ENCODE data around the gene SNORC.
A peak's percentile ranks its signal among the peaks of the same experiment; 100 is the strongest.

The SNORC gene

DNA sequence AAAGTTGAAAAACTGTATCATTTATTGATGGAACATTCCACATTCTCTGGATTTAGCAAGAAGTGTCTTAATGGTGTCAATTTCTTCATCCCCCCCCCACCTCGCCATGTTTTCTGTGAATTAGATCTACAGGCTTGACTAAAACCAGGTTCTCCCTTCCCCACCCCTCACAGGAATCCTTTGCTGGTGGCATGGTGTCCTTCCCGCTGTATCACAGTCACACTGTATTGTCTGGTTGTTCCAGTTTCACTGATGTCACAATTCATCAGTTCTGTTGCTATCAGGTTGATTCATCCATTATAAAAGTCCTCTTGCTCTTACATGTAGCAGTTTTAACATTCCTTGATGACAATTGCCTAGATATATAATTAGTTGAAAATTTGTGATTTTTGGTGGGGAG lies 6.1 kb upstream of the SNORC start:
- in situ Hi-C loops (cut with MboI; ENCODE audit: low pct_unique_long_range_greater_than_20kb, low sequenced_read_pairs), result loop anchor here (25.0 kb wide), 1 partner anchor 398 kb away; the partner anchor contains the start of gene ATG16L1
- no peak for DNase-seq

DNA sequence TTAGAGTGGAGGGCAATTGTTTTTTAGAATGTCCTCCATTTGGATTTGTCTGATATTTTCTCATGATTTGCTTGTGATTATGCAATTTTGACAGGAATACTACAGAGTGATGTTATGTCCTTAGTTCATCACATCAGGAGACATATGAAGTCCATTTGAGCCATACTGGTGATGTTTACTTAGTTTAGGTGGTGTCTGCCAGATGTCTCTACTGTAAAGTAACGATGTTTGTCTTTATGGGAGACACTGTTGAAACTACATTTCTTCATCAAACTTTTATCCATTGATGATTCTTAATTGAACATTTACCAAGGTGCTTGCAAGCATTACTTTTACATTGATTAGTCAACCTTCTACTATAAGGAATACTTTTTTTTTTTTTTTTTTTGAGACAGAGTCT lies 4.9 kb upstream of the SNORC start:
- in situ Hi-C loops (cut with MboI; ENCODE audit: low pct_unique_long_range_greater_than_20kb, low sequenced_read_pairs), result loop anchor here (25.0 kb wide), 1 partner anchor 397 kb away; the partner anchor contains the start of gene ATG16L1
- DNase-seq, result no peak

DNA sequence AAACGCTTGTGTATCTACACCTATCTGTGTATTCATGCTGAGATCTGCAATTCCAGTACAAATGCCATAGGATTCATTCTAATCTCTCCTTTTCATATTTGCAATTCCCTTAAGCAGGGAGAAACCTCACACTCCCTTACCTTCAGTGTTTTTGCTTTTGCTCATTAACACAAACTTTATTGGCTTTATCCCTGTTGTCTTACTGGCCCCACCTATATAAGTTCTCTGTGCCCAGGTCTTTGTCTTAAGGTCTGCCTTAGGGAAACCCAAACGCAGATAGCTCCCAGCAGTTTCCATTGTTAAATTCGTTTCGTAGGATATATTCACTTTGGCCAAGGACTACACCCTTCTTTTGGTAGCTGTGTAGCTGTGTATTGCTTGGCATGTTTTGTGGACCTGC lies 4.0 kb upstream of the SNORC start:
- in situ Hi-C loops (cut with MboI; ENCODE audit: low pct_unique_long_range_greater_than_20kb, low sequenced_read_pairs), result loop anchor here (25.0 kb wide), 1 partner anchor 396 kb away; the partner anchor contains the start of gene ATG16L1

DNA sequence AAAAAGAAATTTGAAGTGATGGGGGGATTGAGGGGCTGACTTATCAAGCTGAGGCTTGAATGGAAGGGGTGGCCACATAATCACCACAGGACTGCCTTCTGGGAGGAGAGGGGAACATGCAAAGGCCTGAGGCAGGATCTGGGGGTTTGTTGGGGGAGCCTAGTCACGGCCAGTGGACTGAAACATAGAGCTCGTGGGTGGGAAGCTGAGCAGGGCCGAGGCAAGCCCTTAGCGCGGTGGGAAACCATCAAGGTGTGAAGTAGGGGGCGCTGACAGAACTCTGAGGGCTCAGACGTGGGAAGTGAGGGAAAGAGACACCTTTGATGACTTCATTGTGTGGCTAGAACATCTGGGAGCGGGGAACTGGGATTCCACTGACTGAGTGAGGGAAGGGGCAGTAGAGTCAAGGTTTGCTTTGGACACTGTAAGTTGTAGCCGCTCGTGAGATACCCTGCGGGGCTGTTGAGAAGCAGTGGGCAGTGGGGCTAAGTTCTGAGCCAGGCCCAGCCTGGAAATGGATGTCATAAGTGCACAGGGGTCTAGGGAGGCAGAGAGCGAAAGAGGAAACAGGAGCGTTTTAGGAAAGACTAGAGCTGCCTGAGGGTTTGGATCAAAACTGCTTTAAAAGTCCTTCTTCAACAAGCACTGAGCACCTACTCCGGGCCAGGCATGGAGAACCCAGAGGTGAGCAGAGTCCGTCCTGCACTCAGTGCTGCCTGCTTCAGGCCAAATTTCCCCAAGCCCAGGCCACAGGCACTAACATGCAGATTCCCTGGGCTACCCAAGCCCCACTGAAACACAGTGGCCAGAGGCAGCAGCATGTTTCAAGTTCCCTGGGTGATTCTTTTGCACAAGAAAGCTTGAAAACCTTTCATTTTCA lies 686 bp upstream of the SNORC start:
- in situ Hi-C loops (cut with MboI; ENCODE audit: low pct_unique_long_range_greater_than_20kb, low sequenced_read_pairs), result loop anchor here (25.0 kb wide), 1 partner anchor 393 kb away; the partner anchor contains the start of gene ATG16L1
- DNase-seq, result no peak

More for the DNA sequence above, 4.0 kb upstream of the SNORC start:
- DNase-seq, result no peak

DNA sequence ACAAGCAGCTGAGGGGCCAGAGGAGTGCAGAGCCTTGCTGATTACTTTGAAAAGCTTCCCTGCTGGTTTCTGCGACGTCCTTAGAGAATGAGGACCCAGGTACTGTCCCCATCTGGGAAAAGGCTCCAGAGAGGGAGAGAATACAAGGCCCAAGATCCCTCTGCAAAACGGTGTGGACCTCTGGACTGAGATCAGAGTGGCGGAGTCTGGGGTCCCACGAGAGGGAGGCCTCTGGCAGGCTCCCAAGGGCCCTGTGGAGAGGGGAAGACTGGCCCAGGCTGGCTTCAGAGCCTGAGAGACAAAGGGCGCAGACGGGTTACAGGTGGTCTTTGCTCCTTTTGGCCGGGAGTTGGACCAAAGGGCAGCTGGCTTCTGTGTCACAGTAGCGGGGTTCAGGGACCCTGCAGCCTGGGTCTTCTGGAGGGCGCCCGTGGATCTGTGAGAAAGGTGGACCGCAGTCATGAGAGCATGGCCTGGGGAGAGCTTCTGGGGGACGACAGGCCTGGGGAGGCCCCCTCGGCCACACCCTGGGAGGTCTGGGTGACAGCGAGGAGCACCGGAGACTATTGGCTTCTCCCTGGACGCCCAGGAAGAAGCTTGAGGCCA lies 805 bp downstream of the SNORC start:
- in situ Hi-C loops (cut with MboI; ENCODE audit: low pct_unique_long_range_greater_than_20kb, low sequenced_read_pairs), result loop anchor here (25.0 kb wide), 1 partner anchor 391 kb away; the partner anchor contains the start of gene ATG16L1

DNA sequence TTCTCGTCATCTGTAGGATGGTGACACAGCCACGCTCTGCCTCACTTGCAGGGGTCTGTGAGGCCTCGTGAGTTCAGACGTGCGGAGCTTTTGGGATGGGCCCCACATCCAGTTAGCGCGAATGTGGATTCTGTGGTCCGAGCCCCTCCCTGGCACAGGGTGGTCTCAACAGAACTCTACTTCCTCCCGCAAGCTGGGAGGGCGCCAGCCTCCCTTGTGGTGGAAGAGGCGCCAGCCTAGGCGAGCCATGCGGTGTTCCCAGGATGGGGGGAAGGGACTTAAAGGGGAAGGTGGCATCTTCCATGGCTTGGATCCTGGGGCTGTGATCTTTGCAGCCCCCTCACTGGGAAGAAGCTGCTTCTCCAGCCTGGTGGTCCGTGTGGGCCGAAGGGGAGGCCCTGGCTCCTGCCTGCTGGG lies 1.4 kb downstream of the SNORC start:
- DNase-seq, result no peak
- in situ Hi-C loops (cut with MboI; ENCODE audit: low pct_unique_long_range_greater_than_20kb, low sequenced_read_pairs), result loop anchor here (25.0 kb wide), 1 partner anchor 391 kb away; the partner anchor contains the start of gene ATG16L1

More for the DNA sequence above, 805 bp downstream of the SNORC start:
- no peak for DNase-seq

DNA sequence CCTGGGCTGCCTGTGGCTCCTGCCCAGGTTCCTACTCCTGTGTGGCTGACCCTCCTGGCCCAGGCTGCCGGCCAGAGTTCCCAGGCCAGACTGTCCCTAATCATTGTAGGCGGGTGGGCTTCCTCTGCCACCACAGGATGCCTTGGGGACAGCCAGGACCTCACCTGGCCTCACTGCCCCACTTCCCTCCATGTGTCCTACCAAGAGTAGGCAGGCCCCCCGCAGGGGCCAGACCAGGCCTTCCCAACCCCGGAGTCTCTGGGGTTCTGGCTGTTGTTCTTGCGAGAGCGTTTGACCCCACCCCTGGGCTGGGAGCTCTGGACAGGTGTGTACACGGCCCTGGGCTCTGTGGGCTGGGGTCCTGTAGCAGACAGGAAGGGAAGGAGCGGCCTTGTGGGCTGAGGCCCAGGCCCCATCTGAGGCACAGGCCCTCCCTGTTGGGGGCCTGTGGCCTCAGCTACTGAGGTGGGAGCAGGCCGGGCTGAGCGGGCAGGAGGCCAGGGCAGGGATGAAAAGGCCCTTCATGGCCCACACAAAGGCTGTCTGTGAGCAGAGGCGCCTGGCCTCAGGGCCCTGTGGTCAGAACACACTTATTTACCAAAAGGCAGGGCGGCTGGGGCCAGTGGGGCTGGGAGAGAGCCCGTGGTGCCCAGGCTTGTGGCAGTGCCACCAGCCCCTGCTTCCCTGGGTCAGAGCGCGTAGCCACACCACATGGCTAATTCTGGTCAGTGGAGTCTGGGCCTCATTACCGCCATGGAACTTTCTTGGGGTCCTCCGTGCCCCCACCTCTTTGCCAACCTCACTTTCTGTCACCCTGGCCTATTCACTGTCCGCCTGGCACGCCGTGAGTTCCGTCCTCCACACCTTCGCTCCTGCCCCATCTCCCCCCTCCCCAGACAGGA lies 2.0 kb downstream of the SNORC start:
- DNase-seq, result no peak
- in situ Hi-C loops (cut with MboI; ENCODE audit: low pct_unique_long_range_greater_than_20kb, low sequenced_read_pairs), result loop anchor here (25.0 kb wide), 1 partner anchor 390 kb away; the partner anchor contains the start of gene ATG16L1

DNA sequence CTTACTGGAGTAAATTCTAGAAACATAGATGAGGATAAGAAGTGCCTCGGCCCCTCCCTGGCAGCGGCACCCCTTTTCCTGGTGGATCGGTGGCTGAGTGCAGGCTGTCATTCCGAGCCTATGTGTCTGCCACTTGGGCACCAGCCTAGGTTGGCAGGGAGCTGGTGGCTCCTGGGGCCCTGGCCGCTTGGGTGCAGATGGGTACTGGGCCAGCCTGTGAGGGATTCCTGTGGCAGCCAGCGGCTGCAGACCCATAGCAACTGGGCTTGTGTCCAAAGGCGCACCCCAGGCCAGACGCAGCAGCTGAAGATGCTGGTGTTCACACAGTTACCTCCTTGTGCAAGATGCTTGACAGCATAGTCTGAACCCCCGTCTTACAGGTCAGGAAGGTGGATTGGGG lies 2.8 kb downstream of the SNORC start:
- in situ Hi-C loops (cut with MboI; ENCODE audit: low pct_unique_long_range_greater_than_20kb, low sequenced_read_pairs), result loop anchor here (25.0 kb wide), 1 partner anchor 389 kb away; the partner anchor contains the start of gene ATG16L1
- DNase-seq, result no peak

DNA sequence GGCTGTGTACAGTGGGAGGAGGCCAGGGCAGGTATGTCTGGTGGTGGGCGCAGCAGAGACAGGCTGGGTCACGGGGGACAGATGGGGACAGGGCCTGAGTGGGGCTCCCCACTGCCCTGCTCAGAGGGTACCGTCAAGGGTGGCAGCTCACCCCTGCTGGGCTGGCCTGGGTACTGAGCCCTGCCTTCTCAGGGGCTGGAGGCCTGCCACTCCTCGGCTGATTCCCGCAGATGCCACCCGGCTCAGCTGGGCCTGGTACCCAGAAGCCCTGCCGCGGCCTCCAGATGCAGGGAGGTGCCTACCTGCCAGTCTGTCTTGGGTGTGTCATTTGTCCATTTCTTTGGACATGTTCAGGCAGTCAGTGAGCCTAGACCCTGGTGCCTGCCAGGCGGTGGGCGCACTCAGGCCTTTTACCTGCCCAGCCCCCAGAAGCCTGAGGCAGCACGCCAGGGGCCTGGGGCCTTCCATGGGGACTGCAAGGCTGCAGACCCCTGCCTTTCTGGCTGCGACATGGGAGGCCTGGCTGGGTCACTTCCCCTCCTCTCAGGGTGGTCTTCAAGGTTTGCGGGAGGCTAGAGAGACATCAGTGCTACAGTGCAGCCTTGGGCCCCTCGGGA lies 3.3 kb downstream of the SNORC start:
- in situ Hi-C loops (cut with MboI; ENCODE audit: low pct_unique_long_range_greater_than_20kb, low sequenced_read_pairs), result loop anchor here (25.0 kb wide), 1 partner anchor 389 kb away; the partner anchor contains the start of gene ATG16L1
- no peak for DNase-seq

DNA sequence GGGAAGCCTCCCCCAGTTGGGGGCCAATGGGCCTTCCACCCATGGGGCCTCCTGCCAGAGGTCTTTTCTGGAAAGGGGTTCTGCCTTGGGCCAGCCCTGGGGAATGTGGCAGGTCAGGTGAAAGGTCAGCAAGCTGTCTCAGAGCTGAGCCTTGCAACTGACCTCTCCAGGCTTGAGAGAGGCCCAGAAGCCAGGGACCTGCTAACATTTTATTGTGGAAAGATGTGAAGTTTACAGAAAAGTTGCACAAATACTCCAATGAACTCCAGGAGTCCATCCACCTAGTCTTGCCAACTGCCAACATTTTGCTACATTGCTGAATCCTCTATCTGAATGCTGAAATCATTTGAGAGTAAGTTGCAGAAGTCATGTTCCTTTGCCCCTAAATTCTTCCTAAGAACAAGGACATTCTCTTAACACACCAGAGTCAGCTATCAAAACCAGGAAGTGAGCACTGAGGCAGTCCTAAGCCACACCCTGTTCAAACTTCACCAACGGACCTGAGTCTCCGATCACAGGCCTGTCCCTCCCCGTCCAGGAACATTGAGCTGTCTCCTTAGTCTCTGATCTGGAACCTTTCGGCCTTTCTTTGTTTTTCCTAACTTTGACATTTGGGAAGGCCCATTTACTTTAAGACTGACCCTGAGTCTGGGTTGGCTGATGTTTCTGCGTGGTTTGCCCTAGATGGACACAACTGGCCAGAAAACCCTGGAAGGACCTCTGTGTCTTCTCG lies 4.0 kb downstream of the SNORC start:
- peak; percentile 48 for DNase-seq
- in situ Hi-C loops (cut with MboI; ENCODE audit: low pct_unique_long_range_greater_than_20kb, low sequenced_read_pairs), result loop anchor here (25.0 kb wide), 1 partner anchor 388 kb away; the partner anchor contains the start of gene ATG16L1

DNA sequence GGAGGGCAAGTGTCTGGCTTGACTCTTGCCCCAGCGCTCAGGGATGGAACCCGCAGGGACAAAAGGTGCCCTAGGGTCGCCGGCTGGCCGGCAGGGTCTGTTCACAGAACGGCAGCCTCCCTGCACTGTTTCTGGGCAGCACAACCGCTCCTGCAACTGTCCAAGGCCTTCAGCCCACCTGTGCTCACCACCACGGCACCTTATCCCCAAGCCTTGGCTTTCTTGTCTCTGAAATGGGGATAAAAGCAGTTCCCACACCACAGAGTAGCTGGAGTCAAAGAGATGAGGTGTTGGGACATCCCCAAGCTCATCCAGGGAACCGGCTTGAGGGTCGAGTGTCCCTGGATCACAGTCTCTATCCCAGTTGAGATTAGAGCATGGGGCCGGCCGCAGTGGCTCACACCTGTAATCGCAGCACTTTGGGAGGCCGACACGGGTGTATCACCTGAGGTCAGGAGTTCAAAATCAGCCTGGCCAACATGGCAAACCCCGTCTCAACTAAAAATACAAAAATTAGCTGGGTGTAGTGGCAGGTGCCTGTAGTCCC lies 4.7 kb downstream of the SNORC start:
- in situ Hi-C loops (cut with MboI; ENCODE audit: low pct_unique_long_range_greater_than_20kb, low sequenced_read_pairs), result loop anchor here (25.0 kb wide), 1 partner anchor 388 kb away; the partner anchor contains the start of gene ATG16L1
- DNase-seq, result no peak

DNA sequence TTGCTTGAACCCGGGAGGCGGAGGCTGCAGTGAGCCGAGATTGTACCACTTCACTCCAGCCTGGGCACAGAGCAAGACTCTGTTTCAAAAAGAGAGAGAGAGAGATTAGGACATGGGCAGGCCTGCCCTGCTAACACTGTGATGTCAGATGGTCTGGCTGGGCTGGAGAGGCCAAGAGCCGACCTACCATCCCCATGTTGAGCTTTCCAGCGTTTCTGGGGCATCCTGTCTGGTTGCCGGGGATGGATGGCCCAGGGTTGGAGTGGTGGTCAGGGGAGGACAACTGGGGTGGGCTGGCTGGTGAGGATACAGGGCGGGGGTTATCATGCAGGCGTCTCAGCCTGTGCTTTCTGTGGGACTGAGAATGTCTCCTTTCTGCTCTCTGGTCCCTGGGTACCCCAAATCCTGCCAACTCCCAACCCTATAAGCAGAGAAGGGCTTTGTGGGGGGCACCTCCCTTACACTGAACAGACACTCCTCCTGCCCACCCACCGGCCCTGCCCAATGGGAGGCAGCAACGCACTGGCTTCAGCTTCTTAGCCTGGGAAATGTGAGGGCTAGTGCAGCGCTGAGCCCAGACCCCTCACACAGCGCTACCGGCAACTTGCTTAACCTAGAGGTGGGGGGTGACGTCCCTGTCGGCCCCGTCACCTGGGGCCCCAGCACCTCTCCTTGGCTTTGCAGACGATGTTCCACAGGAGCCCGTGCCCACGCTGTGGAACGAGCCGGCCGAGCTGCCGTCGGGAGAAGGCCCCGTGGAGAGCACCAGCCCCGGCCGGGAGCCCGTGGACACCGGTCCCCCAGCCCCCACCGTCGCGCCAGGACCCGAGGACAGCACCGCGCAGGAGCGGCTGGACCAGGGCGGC lies 5.4 kb downstream of the SNORC start:
- DNase-seq, result peak; percentile 35
- in situ Hi-C loops (cut with MboI; ENCODE audit: low pct_unique_long_range_greater_than_20kb, low sequenced_read_pairs), result no loop called here

DNA sequence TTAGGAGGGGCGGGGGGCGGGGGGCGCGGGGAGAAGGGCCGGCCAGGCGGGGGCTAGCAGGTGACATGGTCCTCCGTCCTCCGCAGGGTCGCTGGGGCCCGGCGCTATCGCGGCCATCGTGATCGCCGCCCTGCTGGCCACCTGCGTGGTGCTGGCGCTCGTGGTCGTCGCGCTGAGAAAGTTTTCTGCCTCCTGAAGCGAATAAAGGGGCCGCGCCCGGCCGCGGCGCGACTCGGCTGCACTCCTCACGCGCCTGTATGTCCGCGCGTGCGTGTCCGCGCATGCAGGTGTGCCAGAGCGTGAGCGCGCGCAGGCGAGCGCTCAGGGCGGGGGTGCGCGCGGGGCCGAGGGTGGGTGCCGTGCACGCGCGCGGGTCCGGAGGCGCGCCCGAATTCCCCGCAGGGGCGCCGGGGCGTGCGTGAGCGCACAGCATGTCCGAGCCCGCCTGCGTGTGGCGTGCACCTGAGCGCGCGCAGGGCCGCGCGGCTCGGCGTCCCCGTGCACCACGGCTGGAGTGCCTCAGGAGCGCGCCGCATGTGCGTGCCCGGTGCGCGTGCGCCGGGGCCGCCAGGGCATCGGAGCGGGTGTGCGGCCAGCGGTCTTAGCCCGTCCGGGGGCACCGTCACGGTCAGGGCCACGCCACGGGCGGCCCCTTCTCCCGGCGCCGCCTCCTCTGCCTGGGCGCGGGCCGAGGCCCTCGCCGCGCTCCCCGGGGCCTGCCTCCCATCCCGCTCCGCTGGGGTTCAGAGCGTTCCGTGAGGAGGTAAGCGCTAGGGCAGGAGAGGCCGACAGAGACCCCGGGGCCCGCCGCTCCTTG lies 6.3 kb downstream of the SNORC start:
- DNase-seq, result peak; percentile 68
- in situ Hi-C loops (cut with MboI; ENCODE audit: low pct_unique_long_range_greater_than_20kb, low sequenced_read_pairs), result no loop called here

DNA sequence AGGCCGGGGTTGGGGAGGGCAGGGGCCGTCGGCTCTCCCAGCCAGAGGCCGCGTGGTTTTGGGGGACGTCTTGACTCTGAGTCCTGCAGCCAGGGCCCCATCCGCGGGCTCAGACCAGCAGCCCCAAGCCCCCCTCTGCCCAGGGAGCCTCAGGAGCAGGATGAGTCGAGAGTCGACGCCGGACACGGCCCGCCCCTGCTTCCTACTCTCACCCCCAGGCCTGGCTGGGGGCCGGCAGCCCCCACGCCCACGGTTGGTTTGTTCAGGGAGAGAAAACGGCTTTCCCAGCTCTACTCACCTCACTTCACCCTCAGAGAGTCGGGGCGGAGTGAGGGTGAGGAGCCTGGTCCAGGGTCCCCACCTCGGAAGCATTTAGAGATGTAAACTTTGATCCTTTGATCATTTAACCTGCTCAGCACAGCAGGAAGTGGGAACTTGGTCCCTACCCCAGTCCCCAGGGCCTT lies 6.9 kb downstream of the SNORC start:
- no peak for DNase-seq
- in situ Hi-C loops (cut with MboI; ENCODE audit: low pct_unique_long_range_greater_than_20kb, low sequenced_read_pairs), result no loop called here

DNA sequence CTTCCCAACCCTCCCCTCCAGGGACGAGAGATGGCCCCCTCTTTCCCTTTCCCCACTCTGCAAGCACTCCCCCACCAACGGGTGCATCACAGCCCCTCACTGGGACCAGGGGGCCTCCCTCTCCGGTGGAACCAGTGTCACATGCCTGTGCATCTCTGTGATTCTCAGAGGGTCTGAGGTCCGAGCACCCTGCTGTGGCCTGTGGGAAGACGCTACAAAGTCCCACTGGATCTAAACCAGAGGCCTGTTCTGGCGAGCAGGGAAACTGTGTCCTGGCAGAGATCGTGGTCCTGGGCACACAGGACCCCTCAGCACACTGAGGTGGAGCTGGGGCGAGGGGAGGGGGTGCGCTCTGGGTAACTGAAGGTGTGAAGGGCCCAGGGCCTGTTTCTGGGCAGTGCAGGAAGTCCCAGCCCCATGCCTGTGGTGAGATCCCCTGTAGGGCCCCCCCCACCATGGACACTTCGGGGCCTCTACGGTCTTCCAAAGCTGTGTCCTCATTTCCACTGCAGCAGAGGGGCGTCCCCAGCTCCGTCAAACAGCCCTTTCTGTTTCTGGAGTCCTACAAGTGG lies 8.0 kb downstream of the SNORC start:
- in situ Hi-C loops (cut with MboI; ENCODE audit: low pct_unique_long_range_greater_than_20kb, low sequenced_read_pairs), result no loop called here
- DNase-seq, result no peak

Data from KBM-7 (cell line).